GM18861 (cell line): ENCODE measurements around the gene HMGB2.

ENCODE experiments used
- ATAC-seq: cut with Tn5 transposase; IDR thresholded peaks from one replicate; pipeline ENCODE4 v1.9.1; 2021; ENCODE audit not compliant: unreplicated experiment

HMGB2 gene

DNA sequence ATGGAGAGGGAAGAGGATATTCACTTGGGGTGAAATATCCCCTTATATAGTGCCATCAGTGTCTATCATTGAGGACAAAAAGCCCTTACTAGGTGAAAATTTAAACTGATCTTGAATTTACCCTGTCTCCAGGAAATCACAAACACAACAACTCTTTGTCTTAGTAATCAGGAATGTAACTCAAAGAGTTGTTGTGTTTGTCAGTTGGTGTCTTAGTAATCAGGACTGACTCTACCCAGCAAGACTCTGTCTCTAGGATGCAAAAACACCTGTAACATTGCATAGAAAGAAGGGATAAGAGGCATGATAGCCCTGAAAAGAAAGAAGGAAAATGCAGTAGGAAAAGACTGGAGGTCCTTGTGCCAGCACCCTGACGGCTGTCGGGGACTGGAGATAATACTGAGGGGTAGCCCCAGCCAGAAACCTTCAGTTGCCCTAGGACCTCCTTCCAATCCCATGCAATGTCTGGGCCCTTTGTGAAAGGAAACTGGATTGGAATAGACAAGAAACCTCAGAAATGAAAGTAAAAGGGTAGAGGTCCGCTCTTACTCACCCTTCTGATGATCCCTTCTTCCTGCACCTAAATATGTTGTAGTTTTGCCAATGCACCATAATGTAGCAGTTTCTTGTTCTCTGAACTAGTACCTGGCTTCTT, 45.3 kb downstream of the HMGB2 start:
- ATAC-seq, result peak; percentile 21

GRCh38 chr4:173288296-173288695, 45.9 kb downstream of the HMGB2 start:
- ATAC-seq, result peak; percentile 49

DNA sequence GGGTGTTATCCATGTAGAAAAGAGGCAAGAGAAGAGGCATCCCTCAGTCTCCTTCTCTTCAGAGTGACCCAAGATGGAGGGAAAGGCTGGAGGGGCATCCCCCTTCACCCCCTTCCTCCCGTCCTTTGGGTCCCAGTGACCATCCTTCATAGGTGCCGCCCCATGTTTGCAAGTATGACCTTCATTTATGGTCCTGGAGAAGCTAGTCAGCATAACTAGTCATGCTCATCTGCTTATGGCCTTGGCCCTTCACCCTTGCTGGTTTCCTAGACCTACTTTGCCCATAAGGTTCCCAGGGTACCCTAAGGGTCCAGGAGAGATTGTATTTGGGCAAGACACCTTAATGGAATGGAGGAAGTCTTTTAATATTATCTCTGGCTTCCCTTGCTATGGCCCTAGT, 46.7 kb downstream of the HMGB2 start:
- no peak for ATAC-seq

GRCh38 chr4:173284463-173284862, 49.7 kb downstream of the HMGB2 start:
- ATAC-seq, result no peak

DNA sequence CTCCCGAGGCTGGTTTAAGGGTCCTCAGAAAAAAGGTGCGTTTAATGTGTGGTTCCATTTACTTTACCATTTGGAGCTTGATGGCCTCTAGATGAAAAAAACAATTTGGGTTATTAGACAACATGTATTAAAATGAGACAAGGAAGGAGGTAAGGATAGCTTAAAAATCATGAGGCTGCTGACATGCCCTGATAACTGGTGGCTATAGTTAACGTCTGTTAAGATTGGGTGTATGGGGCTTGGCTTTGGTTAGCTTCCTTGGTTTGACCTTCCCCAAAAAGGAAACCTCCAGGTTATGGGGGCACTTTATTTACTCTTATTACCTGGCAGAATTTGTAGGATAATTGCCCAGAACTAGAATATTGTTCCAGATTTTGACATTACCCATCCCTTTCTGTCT, 51.5 kb downstream of the HMGB2 start:
- no peak for ATAC-seq

- no peak for ATAC-seq
Measured at GRCh38 chr4:173282256-173282562, 51.9 kb downstream of the HMGB2 start.

- ATAC-seq, result no peak
Measured at GRCh38 chr4:173281406-173282255, 52.5 kb downstream of the HMGB2 start.
